ENCODE results near the gene FRAS1. TPM values are rescaled to one million over a fixed set of nuclear protein-coding genes. Genes with fewer than 3 reads are reported as not detected.

The FRAS1 gene
- total and polyA plus RNA-seq, 8 donors = 4.7 to 21.5 (median 14.7) TPM

- WGBS, 2 donors = 39% methylated on average over 4 of the region's 4 CpGs
- ATAC-seq (peak; percentile 56 to 87 (median 79)), DNase-seq (no peak), FAIRE-seq (no peak)
- Histone ChIP-seq H3K36me3 (no peaks in the 10 kb centered on the region), H3K27me3 (no peaks in the 10 kb centered on the region), H3K4me1 (peaks cover 0 to 13% (median 0%) of the 10 kb centered on the region in 3 donors), H3K4me3 (no peak overlapping the region), H3K9me3 (no peaks in the 10 kb centered on the region), H3K27ac (peak overlapping the region in 3 of 4 donors; percentile 8 to 57 (median 34))
- no peak for TF ChIP-seq CTCF (IDR thresholded peaks at IDR 0.05)
- intact Hi-C loops (cut with DNase I) = no loop called here
Measured at GRCh38 chr4:78150543-78150864, 93.4 kb downstream of the FRAS1 start.

- Histone ChIP-seq H3K27me3 (no peaks in the 10 kb centered on the region), H3K27ac (no peak overlapping the region), H3K9me3 (no peaks in the 10 kb centered on the region), H3K4me1 (peaks cover 0 to 13% (median 6%) of the 10 kb centered on the region in 3 donors), H3K4me3 (no peak overlapping the region), H3K36me3 (no peaks in the 10 kb centered on the region)
- intact Hi-C loops (cut with DNase I) = no loop called here
- WGBS, 2 donors = 55 to 62% methylated on average over 3 of the region's 3 CpGs
- TF ChIP-seq CTCF (IDR thresholded peaks at IDR 0.05) = no peak
- DNase-seq (no peak), FAIRE-seq (no peak), ATAC-seq (no peak)
Measured at GRCh38 chr4:78152795-78153194, 95.7 kb downstream of the FRAS1 start.

- DNase-seq (no peak), ATAC-seq (no peak), FAIRE-seq (no peak)
- Histone ChIP-seq H3K27ac (peak overlapping the region in 2 of 4 donors; percentile 10 to 34), H3K36me3 (no peaks in the 10 kb centered on the region), H3K27me3 (no peaks in the 10 kb centered on the region), H3K4me3 (no peak overlapping the region), H3K4me1 (peaks cover 0 to 6% (median under 1%) of the 10 kb centered on the region in 3 donors), H3K9me3 (no peaks in the 10 kb centered on the region)
- intact Hi-C loops (cut with DNase I) = no loop called here
- no peak for TF ChIP-seq CTCF (IDR thresholded peaks at IDR 0.05)
- whole genome bisulfite sequencing, 2 donors = 76 to 79% methylated on average over 1 of the region's 1 CpG
Measured at GRCh38 chr4:78154972-78155590, 98.0 kb downstream of the FRAS1 start.

GRCh38 chr4:78155616-78156105 is 98.5 kb downstream of the FRAS1 start:
- Histone ChIP-seq H3K36me3 (no peaks in the 10 kb centered on the region), H3K4me1 (peaks cover 0 to 6% (median 0%) of the 10 kb centered on the region in 3 donors), H3K27me3 (no peaks in the 10 kb centered on the region), H3K4me3 (no peak overlapping the region), H3K27ac (peak overlapping the region in 2 of 4 donors; percentile 10 to 34), H3K9me3 (no peaks in the 10 kb centered on the region)
- no peak for FAIRE-seq
- no peak for TF ChIP-seq CTCF (IDR thresholded peaks at IDR 0.05)
- ATAC-seq = no peak
- intact Hi-C loops (cut with DNase I) = no loop called here
- 24 to 33% methylated on average over 6 of the region's 6 CpGs for WGBS, 2 donors
- no peak for DNase-seq

GRCh38 chr4:78156520-78156919 is 99.4 kb downstream of the FRAS1 start:
- Histone ChIP-seq H3K4me3 (no peak overlapping the region), H3K4me1 (peaks cover 0 to 6% (median 0%) of the 10 kb centered on the region in 3 donors), H3K9me3 (no peaks in the 10 kb centered on the region), H3K27me3 (no peaks in the 10 kb centered on the region), H3K36me3 (no peaks in the 10 kb centered on the region), H3K27ac (no peak overlapping the region)
- no peak for ATAC-seq
- 68 to 79% methylated on average over 5 of the region's 5 CpGs for WGBS, 2 donors
- no peak for FAIRE-seq
- intact Hi-C loops (cut with DNase I) = no loop called here
- DNase-seq = no peak
- TF ChIP-seq CTCF (IDR thresholded peaks at IDR 0.05) = no peak

All from pancreas (tissue), 10 donors.